ENCODE measurements around the gene FHAD1.

FHAD1 gene

GRCh38 chr1:15393475-15394257 lies 146.6 kb downstream of the FHAD1 start:
- no peak for DNase-seq (ENCODE audit: low read depth in 1 of 2, low spot score in 1 of 2)

GRCh38 chr1:15394258-15394690 lies 147.3 kb downstream of the FHAD1 start:
- DNase-seq (ENCODE audit: low read depth in 1 of 2, low spot score in 1 of 2): no peak

- DNase-seq (ENCODE audit: low read depth in 1 of 2, low spot score in 1 of 2): no peak
These were observed 150.2 kb downstream of the FHAD1 start for GRCh38 chr1:15397236-15397635.

- no peak for DNase-seq (ENCODE audit: low read depth in 1 of 2, low spot score in 1 of 2)
These were observed 152.7 kb downstream of the FHAD1 start for GRCh38 chr1:15399710-15400109.

- no peak for DNase-seq (ENCODE audit: low read depth in 1 of 2, low spot score in 1 of 2)
These were observed 153.6 kb downstream of the FHAD1 start for GRCh38 chr1:15400627-15401026.

- no peak for DNase-seq (ENCODE audit: low read depth in 1 of 2, low spot score in 1 of 2)
These were observed 154.5 kb downstream of the FHAD1 start for GRCh38 chr1:15401391-15402055.

- DNase-seq (ENCODE audit: low read depth in 1 of 2, low spot score in 1 of 2): no peak
These were observed 155.9 kb downstream of the FHAD1 start for GRCh38 chr1:15402809-15403450.

- DNase-seq (ENCODE audit: low read depth in 1 of 2, low spot score in 1 of 2): no peak
These were observed 157.0 kb downstream of the FHAD1 start for GRCh38 chr1:15403962-15404580.

- DNase-seq (ENCODE audit: low read depth in 1 of 2, low spot score in 1 of 2): no peak
These were observed 158.3 kb downstream of the FHAD1 start for GRCh38 chr1:15405106-15405850.

- no peak for DNase-seq (ENCODE audit: low read depth in 1 of 2, low spot score in 1 of 2)
These were observed 159.9 kb downstream of the FHAD1 start for GRCh38 chr1:15406614-15407559.

GRCh38 chr1:15407580-15407979 lies 160.6 kb downstream of the FHAD1 start:
- DNase-seq (ENCODE audit: low read depth in 1 of 2, low spot score in 1 of 2): no peak

GRCh38 chr1:15408890-15409387 lies 161.9 kb downstream of the FHAD1 start:
- DNase-seq (ENCODE audit: low read depth in 1 of 2, low spot score in 1 of 2): no peak

- DNase-seq (ENCODE audit: low read depth in 1 of 2, low spot score in 1 of 2): peak; percentile 69 to 76
These were observed 162.6 kb downstream of the FHAD1 start, which contains the start of gene EFHD2 for GRCh38 chr1:15409388-15410222. Gene EFHD2 (plus strand): TSS chr1:15409888. CDS start chr1:15409972, 84 bp downstream.

GRCh38 chr1:15410223-15410883 lies 163.3 kb downstream of the FHAD1 start:
- no peak for DNase-seq (ENCODE audit: low read depth in 1 of 2, low spot score in 1 of 2)

- no peak for DNase-seq (ENCODE audit: low read depth in 1 of 2, low spot score in 1 of 2)
These were observed 163.8 kb downstream of the FHAD1 start for GRCh38 chr1:15410884-15411245.

- DNase-seq (ENCODE audit: low read depth in 1 of 2, low spot score in 1 of 2): no peak
These were observed 164.6 kb downstream of the FHAD1 start for GRCh38 chr1:15411593-15412137.

- no peak for DNase-seq (ENCODE audit: low read depth in 1 of 2, low spot score in 1 of 2)
These were observed 165.3 kb downstream of the FHAD1 start for GRCh38 chr1:15412175-15412800.
